ENCODE data around the gene ADAMTS9.

The ADAMTS9 gene

GRCh38 chr3:64687781-64688604, at the start of gene ADAMTS9:
TSS of gene ADAMTS9 (minus strand) at chr3:64688000. CDS start at chr3:64687657, 343 bp downstream.
- no peaks in the 10 kb centered on the region for H3K36me3 Mint-ChIP-seq (ENCODE audit: low read depth)
- no peaks in the 10 kb centered on the region for H3K9me3 Mint-ChIP-seq
- peaks cover 11% of the 10 kb centered on the region for H3K4me1 Mint-ChIP-seq (ENCODE audit: low read depth)
- no peak within 1 kb of the TSS for H3K27ac Mint-ChIP-seq
- intact Hi-C loops (cut with micrococcal nuclease): no loop called here
- no peak within 1 kb of the TSS for H3K4me3 Mint-ChIP-seq
- H3K27me3 Mint-ChIP-seq: peaks cover 60% of the 10 kb centered on the region

- H3K27me3 Mint-ChIP-seq: no peaks in the 10 kb centered on the region
- no peaks in the 10 kb centered on the region for H3K36me3 Mint-ChIP-seq (ENCODE audit: low read depth)
- H3K27ac Mint-ChIP-seq: no peak overlapping the region
- intact Hi-C loops (cut with micrococcal nuclease): no loop called here
- no peaks in the 10 kb centered on the region for H3K4me1 Mint-ChIP-seq (ENCODE audit: low read depth)
- no peak overlapping the region for H3K4me3 Mint-ChIP-seq
- peaks cover 11% of the 10 kb centered on the region for H3K9me3 Mint-ChIP-seq
Observed at GRCh38 chr3:64732576-64732975, 44.8 kb upstream of the ADAMTS9 start.

- Mint-ChIP-seq H3K4me1 (ENCODE audit: low read depth) (no peaks in the 10 kb centered on the region), H3K9me3 (peaks cover 11% of the 10 kb centered on the region), H3K4me3 (no peak overlapping the region)
Observed at GRCh38 chr3:64730681-64731080, 42.9 kb upstream of the ADAMTS9 start.

GRCh38 chr3:64728994-64729393, 41.2 kb upstream of the ADAMTS9 start:
- Mint-ChIP-seq H3K4me1 (ENCODE audit: low read depth) (no peaks in the 10 kb centered on the region), H3K36me3 (ENCODE audit: low read depth) (no peaks in the 10 kb centered on the region), H3K27ac (no peak overlapping the region), H3K9me3 (peaks cover 3% of the 10 kb centered on the region), H3K4me3 (no peak overlapping the region), H3K27me3 (no peaks in the 10 kb centered on the region)
- intact Hi-C loops (cut with micrococcal nuclease): no loop called here

More at GRCh38 chr3:64730681-64731080, 42.9 kb upstream of the ADAMTS9 start:
- Mint-ChIP-seq H3K36me3 (ENCODE audit: low read depth) (no peaks in the 10 kb centered on the region), H3K27ac (no peak overlapping the region), H3K27me3 (no peaks in the 10 kb centered on the region)
- intact Hi-C loops (cut with micrococcal nuclease): no loop called here

- H3K9me3 Mint-ChIP-seq: no peaks in the 10 kb centered on the region
- no peak overlapping the region for H3K4me3 Mint-ChIP-seq
- H3K4me1 Mint-ChIP-seq (ENCODE audit: low read depth): no peaks in the 10 kb centered on the region
- H3K27ac Mint-ChIP-seq: no peak overlapping the region
- H3K36me3 Mint-ChIP-seq (ENCODE audit: low read depth): no peaks in the 10 kb centered on the region
- no peaks in the 10 kb centered on the region for H3K27me3 Mint-ChIP-seq
- intact Hi-C loops (cut with micrococcal nuclease): no loop called here
Observed at GRCh38 chr3:64728428-64728827, 40.6 kb upstream of the ADAMTS9 start.

GRCh38 chr3:64726414-64727090, 38.8 kb upstream of the ADAMTS9 start:
- intact Hi-C loops (cut with micrococcal nuclease): no loop called here
- Mint-ChIP-seq H3K27me3 (no peaks in the 10 kb centered on the region), H3K36me3 (ENCODE audit: low read depth) (no peaks in the 10 kb centered on the region), H3K9me3 (no peaks in the 10 kb centered on the region), H3K4me3 (no peak overlapping the region), H3K27ac (no peak overlapping the region), H3K4me1 (ENCODE audit: low read depth) (no peaks in the 10 kb centered on the region)

GRCh38 chr3:64718976-64719375, 31.2 kb upstream of the ADAMTS9 start:
- no peaks in the 10 kb centered on the region for H3K4me1 Mint-ChIP-seq (ENCODE audit: low read depth)
- no peaks in the 10 kb centered on the region for H3K36me3 Mint-ChIP-seq (ENCODE audit: low read depth)
- intact Hi-C loops (cut with micrococcal nuclease): no loop called here
- H3K27ac Mint-ChIP-seq: no peak overlapping the region
- H3K4me3 Mint-ChIP-seq: no peak overlapping the region
- no peaks in the 10 kb centered on the region for H3K9me3 Mint-ChIP-seq
- H3K27me3 Mint-ChIP-seq: no peaks in the 10 kb centered on the region

GRCh38 chr3:64717872-64718613, 30.2 kb upstream of the ADAMTS9 start:
- Mint-ChIP-seq H3K9me3 (no peaks in the 10 kb centered on the region), H3K27ac (no peak overlapping the region), H3K36me3 (ENCODE audit: low read depth) (no peaks in the 10 kb centered on the region), H3K27me3 (no peaks in the 10 kb centered on the region), H3K4me1 (ENCODE audit: low read depth) (no peaks in the 10 kb centered on the region), H3K4me3 (no peak overlapping the region)
- intact Hi-C loops (cut with micrococcal nuclease): no loop called here

- H3K27me3 Mint-ChIP-seq: no peaks in the 10 kb centered on the region
- no peaks in the 10 kb centered on the region for H3K9me3 Mint-ChIP-seq
- H3K4me1 Mint-ChIP-seq (ENCODE audit: low read depth): no peaks in the 10 kb centered on the region
- no peak overlapping the region for H3K27ac Mint-ChIP-seq
- intact Hi-C loops (cut with micrococcal nuclease): no loop called here
- H3K36me3 Mint-ChIP-seq (ENCODE audit: low read depth): no peaks in the 10 kb centered on the region
- no peak overlapping the region for H3K4me3 Mint-ChIP-seq
Observed at GRCh38 chr3:64717411-64717810, 29.6 kb upstream of the ADAMTS9 start.

GRCh38 chr3:64716110-64716710, 28.4 kb upstream of the ADAMTS9 start:
- H3K4me1 Mint-ChIP-seq (ENCODE audit: low read depth): no peaks in the 10 kb centered on the region
- intact Hi-C loops (cut with micrococcal nuclease): no loop called here
- H3K4me3 Mint-ChIP-seq: no peak overlapping the region
- H3K36me3 Mint-ChIP-seq (ENCODE audit: low read depth): no peaks in the 10 kb centered on the region
- no peak overlapping the region for H3K27ac Mint-ChIP-seq
- no peaks in the 10 kb centered on the region for H3K9me3 Mint-ChIP-seq
- no peaks in the 10 kb centered on the region for H3K27me3 Mint-ChIP-seq

GRCh38 chr3:64715211-64715982, 27.6 kb upstream of the ADAMTS9 start:
- Mint-ChIP-seq H3K4me1 (ENCODE audit: low read depth) (no peaks in the 10 kb centered on the region), H3K36me3 (ENCODE audit: low read depth) (no peaks in the 10 kb centered on the region), H3K27ac (no peak overlapping the region), H3K27me3 (no peaks in the 10 kb centered on the region), H3K4me3 (no peak overlapping the region), H3K9me3 (no peaks in the 10 kb centered on the region)
- intact Hi-C loops (cut with micrococcal nuclease): no loop called here

- no peak overlapping the region for H3K27ac Mint-ChIP-seq
- no peaks in the 10 kb centered on the region for H3K36me3 Mint-ChIP-seq (ENCODE audit: low read depth)
- no peak overlapping the region for H3K4me3 Mint-ChIP-seq
- intact Hi-C loops (cut with micrococcal nuclease): no loop called here
- no peaks in the 10 kb centered on the region for H3K9me3 Mint-ChIP-seq
- no peaks in the 10 kb centered on the region for H3K4me1 Mint-ChIP-seq (ENCODE audit: low read depth)
- no peaks in the 10 kb centered on the region for H3K27me3 Mint-ChIP-seq
Observed at GRCh38 chr3:64708456-64708855, 20.7 kb upstream of the ADAMTS9 start.

- H3K27me3 Mint-ChIP-seq: no peaks in the 10 kb centered on the region
- H3K9me3 Mint-ChIP-seq: no peaks in the 10 kb centered on the region
- H3K36me3 Mint-ChIP-seq (ENCODE audit: low read depth): no peaks in the 10 kb centered on the region
- no peak overlapping the region for H3K4me3 Mint-ChIP-seq
- intact Hi-C loops (cut with micrococcal nuclease): no loop called here
- H3K4me1 Mint-ChIP-seq (ENCODE audit: low read depth): no peaks in the 10 kb centered on the region
- no peak overlapping the region for H3K27ac Mint-ChIP-seq
Observed at GRCh38 chr3:64705946-64706345, 18.1 kb upstream of the ADAMTS9 start.
